ENCODE measurements around the gene CNOT6L. TPM values are rescaled to one million over a fixed set of nuclear protein-coding genes. Genes with fewer than 3 reads are reported as not detected.

Gene CNOT6L
- total and polyA plus RNA-seq, 2 donors (not counting 1 experiment from before 2014, with no cell fraction given) = 11.4 to 12.7 TPM

- H2AFZ ChIP-seq (ENCODE audit: low read length) = no peak overlapping the region
- H3K4me1 ChIP-seq (ENCODE audit: control insufficient read depth, extremely low read depth, insufficient read depth, low read length) = no peaks in the 10 kb centered on the region
- H3K9ac ChIP-seq (ENCODE audit: insufficient read depth, low read length) = no peak overlapping the region
- DNase-seq (ENCODE audit: low read depth in 2 of 2) = no peak
- no peaks in the 10 kb centered on the region for H3K27me3 ChIP-seq (ENCODE audit: control insufficient read depth, insufficient read depth, low read length)
- no peaks in the 10 kb centered on the region for H3K36me3 ChIP-seq (ENCODE audit: control insufficient read depth, insufficient read depth, low read length)
- no peak overlapping the region for H3K4me2 ChIP-seq (ENCODE audit: extremely low read depth, insufficient read depth, low read length)
- no peak for TF ChIP-seq CTCF (conservative IDR thresholded peaks at IDR 0.05 in 1 of 2, IDR thresholded peaks at IDR 0.05 in 1 of 2; ENCODE audit: low read depth in 1 of 2, low read length in 2 of 2)
- H3K27ac ChIP-seq (ENCODE audit: insufficient read depth, low read length) = no peak overlapping the region
- H3K9me3 ChIP-seq (ENCODE audit: control insufficient read depth, insufficient read depth, low read depth, low read length) = no peaks in the 10 kb centered on the region
- no peaks in the 10 kb centered on the region for H3K79me2 ChIP-seq (ENCODE audit: control insufficient read depth, insufficient read depth, low read length)
- H3K4me3 ChIP-seq (replicated peaks in 1 of 4; ENCODE audit: control extremely low read depth in 1 of 4, insufficient read depth in 1 of 4, low read depth in 3 of 4, low read length in 4 of 4) = no peak overlapping the region
- H4K20me1 ChIP-seq (ENCODE audit: control insufficient read depth, extremely low read depth, insufficient read depth, low read length) = no peaks in the 10 kb centered on the region
Observed at GRCh38 chr4:77706717-77707116, 112.5 kb downstream of the CNOT6L start.

GRCh38 chr4:77703666-77704065 lies 115.5 kb downstream of the CNOT6L start:
- TF ChIP-seq EZH2 (IDR thresholded peaks at IDR 0.05; ENCODE audit: low read length, missing control alignments) (no peak), CTCF (conservative IDR thresholded peaks at IDR 0.05 in 1 of 2, IDR thresholded peaks at IDR 0.05 in 1 of 2; ENCODE audit: low read depth in 1 of 2, low read length in 2 of 2) (no peak)
- H3K4me3 ChIP-seq (replicated peaks in 1 of 4; ENCODE audit: control extremely low read depth in 1 of 4, insufficient read depth in 1 of 4, low read depth in 3 of 4, low read length in 4 of 4) = no peak overlapping the region
- DNase-seq (ENCODE audit: low read depth in 2 of 2) = no peak

GRCh38 chr4:77701121-77701520 lies 118.0 kb downstream of the CNOT6L start:
- TF ChIP-seq EZH2 (IDR thresholded peaks at IDR 0.05; ENCODE audit: low read length, missing control alignments) (no peak), CTCF (conservative IDR thresholded peaks at IDR 0.05 in 1 of 2, IDR thresholded peaks at IDR 0.05 in 1 of 2; ENCODE audit: low read depth in 1 of 2, low read length in 2 of 2) (no peak)
- DNase-seq (ENCODE audit: low read depth in 2 of 2) = no peak
- H3K27me3 ChIP-seq (ENCODE audit: control insufficient read depth, insufficient read depth, low read length) = no peaks in the 10 kb centered on the region
- no peak overlapping the region for H3K4me2 ChIP-seq (ENCODE audit: extremely low read depth, insufficient read depth, low read length)
- no peaks in the 10 kb centered on the region for H3K9me3 ChIP-seq (ENCODE audit: control insufficient read depth, insufficient read depth, low read depth, low read length)
- H3K36me3 ChIP-seq (ENCODE audit: control insufficient read depth, insufficient read depth, low read length) = no peaks in the 10 kb centered on the region
- H3K79me2 ChIP-seq (ENCODE audit: control insufficient read depth, insufficient read depth, low read length) = no peaks in the 10 kb centered on the region
- H3K4me1 ChIP-seq (ENCODE audit: control insufficient read depth, extremely low read depth, insufficient read depth, low read length) = peaks cover 16% of the 10 kb centered on the region
- no peak overlapping the region for H3K27ac ChIP-seq (ENCODE audit: insufficient read depth, low read length)
- no peaks in the 10 kb centered on the region for H4K20me1 ChIP-seq (ENCODE audit: control insufficient read depth, extremely low read depth, insufficient read depth, low read length)
- no peak overlapping the region for H2AFZ ChIP-seq (ENCODE audit: low read length)
- H3K4me3 ChIP-seq (replicated peaks in 1 of 4; ENCODE audit: control extremely low read depth in 1 of 4, insufficient read depth in 1 of 4, low read depth in 3 of 4, low read length in 4 of 4) = no peak overlapping the region
- H3K9ac ChIP-seq (ENCODE audit: insufficient read depth, low read length) = no peak overlapping the region

More at GRCh38 chr4:77703666-77704065, 115.5 kb downstream of the CNOT6L start:
- no peak overlapping the region for H3K9ac ChIP-seq (ENCODE audit: insufficient read depth, low read length)
- H4K20me1 ChIP-seq (ENCODE audit: control insufficient read depth, extremely low read depth, insufficient read depth, low read length) = no peaks in the 10 kb centered on the region
- H2AFZ ChIP-seq (ENCODE audit: low read length) = no peak overlapping the region
- H3K79me2 ChIP-seq (ENCODE audit: control insufficient read depth, insufficient read depth, low read length) = no peaks in the 10 kb centered on the region
- no peaks in the 10 kb centered on the region for H3K9me3 ChIP-seq (ENCODE audit: control insufficient read depth, insufficient read depth, low read depth, low read length)
- no peak overlapping the region for H3K4me2 ChIP-seq (ENCODE audit: extremely low read depth, insufficient read depth, low read length)
- H3K27ac ChIP-seq (ENCODE audit: insufficient read depth, low read length) = no peak overlapping the region
- H3K36me3 ChIP-seq (ENCODE audit: control insufficient read depth, insufficient read depth, low read length) = no peaks in the 10 kb centered on the region
- no peaks in the 10 kb centered on the region for H3K27me3 ChIP-seq (ENCODE audit: control insufficient read depth, insufficient read depth, low read length)
- peaks cover 8% of the 10 kb centered on the region for H3K4me1 ChIP-seq (ENCODE audit: control insufficient read depth, extremely low read depth, insufficient read depth, low read length)
